SKM-1 (cell line): Measurements from ENCODE around the gene SORBS2.
A peak's percentile ranks its signal among the peaks of the same experiment; 100 is the strongest.

Source experiments
- DNase-seq: peaks from one replicate; lab custom pipeline; 2025; ENCODE audit not compliant: unreplicated experiment; lab: John Stamatoyannopoulos, UW

The SORBS2 gene

GRCh38 chr4:185598846-185599552 lies 213.0 kb downstream of the SORBS2 start:
- no peak for DNase-seq

DNA sequence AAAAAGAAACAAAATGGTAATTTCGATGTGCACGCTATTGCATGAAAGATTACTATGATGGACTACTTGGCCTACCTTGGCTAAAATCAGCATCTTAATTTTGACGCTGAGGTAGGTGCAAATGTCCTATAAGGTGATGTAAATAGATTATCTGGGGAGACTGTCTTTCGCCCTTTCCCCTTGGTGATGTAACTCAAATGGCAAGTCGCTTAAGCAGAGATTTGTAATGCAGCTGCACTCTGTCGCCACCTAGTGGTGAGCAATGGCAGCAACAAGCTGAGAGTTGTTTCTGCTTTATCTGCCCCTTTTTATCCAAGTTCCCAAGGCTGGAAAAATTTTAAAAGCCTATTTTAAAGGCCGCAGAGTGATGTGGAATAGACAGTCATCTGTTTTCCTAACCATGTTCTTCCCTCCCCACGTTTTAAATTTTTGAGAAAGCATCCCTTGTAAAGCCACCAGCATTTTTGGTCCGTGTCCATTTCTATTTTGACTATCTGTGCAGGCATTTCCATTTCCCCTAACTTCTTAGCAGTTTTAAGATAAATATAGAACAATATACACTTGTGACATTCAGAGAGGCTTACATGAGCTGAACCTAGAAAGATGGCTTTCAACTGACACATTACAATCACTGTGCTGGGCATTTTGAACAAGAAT lies 214.3 kb downstream of the SORBS2 start:
- peak; percentile 36 for DNase-seq

DNA sequence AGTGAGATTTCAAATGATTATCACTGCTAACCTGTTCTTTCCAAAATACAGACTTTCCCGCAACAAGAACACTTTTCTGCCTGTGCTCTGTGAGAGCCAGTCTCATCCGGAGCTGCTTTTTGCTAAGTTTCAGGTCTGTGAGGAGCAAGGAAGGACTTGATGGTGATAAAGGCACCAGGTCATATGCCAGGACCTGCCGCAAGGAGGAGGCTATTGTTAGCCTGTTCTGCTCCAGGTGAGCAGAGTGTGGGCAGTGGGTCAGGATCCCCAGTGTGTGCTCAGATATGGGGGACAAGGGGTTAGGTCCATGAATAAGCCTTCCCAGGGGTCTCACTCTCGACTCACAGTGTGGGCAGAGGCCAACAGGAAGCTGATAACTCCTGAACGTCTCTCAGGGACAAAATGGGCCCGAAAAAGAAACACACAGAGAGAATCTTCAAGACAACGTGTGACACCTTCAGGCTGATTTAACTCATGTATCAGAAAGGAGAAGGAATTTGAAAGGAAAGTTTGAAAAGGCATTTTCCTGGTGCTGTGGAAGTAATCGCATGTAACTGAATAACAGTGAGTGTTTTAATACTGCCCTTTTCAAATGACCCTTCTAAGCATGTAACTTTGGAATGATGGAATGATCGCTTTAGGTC lies 219.0 kb downstream of the SORBS2 start:
- DNase-seq: no peak

GRCh38 chr4:185592438-185592837 lies 219.6 kb downstream of the SORBS2 start:
- DNase-seq: no peak

GRCh38 chr4:185591679-185592141 lies 220.3 kb downstream of the SORBS2 start:
- no peak for DNase-seq

- DNase-seq: no peak
Measured at GRCh38 chr4:185590982-185591381, 221.0 kb downstream of the SORBS2 start.

DNA sequence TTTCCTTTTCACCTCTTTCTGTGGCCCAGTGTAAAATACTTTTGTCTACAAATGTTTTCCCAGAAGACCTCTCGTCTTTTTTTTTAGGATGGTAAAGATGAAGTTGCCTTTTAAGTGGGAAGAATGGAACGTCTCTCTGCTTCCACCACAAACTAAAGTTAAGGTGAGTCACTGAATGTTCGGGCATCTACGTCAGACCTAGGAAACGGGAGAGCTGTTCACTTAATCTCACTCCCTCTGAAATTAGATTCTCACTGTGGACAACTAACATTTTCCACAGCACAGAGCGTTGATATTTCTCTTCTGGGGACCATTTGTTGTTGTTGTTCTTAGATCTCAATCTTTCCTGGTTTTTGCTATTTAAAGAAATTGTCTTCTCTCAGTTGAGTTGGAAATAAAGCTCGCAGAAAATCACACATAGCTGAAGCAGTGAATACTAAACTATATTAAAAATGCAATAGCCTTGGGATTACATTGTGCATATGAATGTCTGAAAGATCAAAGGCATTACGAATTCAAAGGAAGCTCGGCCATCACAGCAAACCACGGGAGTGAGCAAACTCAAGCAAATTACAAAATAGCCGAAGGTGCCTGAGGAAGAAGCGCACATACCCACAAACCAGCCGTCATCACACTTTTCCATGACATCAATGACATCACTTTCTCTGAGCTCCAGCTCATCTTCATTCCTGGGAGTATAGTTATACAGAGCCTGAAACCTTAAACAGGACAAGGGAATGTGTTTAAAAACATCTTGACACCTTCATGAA lies 222.7 kb downstream of the SORBS2 start:
- DNase-seq: no peak

- no peak for DNase-seq
Measured at GRCh38 chr4:185587427-185588161, 224.4 kb downstream of the SORBS2 start.

GRCh38 chr4:185587030-185587426 lies 225.0 kb downstream of the SORBS2 start:
- no peak for DNase-seq

DNA sequence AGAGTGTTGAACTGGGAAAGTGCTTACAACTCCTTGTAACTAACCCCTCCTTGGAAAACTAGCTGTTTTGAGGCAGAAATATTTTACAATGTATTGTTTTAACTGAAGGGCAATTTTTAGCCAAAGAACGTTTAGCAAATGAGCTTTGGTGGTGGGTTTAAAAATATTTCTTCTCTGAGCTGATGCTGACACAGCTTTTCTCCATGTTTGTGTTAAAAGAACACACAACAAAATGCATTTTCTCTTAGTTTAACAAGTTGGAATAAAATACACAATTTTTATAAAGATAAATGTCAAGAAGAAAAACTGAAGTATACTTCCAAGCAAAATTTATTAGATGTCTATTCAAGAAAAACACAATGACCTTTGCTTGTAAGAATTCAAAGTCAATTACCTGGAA lies 226.8 kb downstream of the SORBS2 start:
- no peak for DNase-seq

DNA sequence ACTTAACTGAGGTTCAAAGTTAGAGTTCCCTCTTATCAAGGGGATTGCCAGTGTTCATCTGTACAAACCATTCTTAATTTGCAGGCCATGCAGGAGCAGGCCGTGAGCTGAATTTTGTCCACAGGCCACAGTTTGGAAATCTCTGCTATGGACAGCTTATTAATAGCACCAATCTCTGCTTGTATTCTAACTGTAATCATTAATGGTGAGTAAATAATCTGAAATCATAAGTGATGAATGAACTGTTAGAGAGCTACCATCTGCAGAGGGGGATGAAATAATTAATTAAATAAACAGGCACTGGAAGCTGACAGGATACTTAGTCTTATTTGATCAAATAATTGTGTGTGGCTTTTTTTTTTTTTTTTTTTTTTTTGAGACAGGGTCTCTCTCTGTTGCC lies 228.2 kb downstream of the SORBS2 start:
- no peak for DNase-seq

- DNase-seq: no peak
Measured at GRCh38 chr4:185582651-185583400, 229.2 kb downstream of the SORBS2 start.

GRCh38 chr4:185580699-185581098 lies 231.3 kb downstream of the SORBS2 start:
- DNase-seq: no peak

DNA sequence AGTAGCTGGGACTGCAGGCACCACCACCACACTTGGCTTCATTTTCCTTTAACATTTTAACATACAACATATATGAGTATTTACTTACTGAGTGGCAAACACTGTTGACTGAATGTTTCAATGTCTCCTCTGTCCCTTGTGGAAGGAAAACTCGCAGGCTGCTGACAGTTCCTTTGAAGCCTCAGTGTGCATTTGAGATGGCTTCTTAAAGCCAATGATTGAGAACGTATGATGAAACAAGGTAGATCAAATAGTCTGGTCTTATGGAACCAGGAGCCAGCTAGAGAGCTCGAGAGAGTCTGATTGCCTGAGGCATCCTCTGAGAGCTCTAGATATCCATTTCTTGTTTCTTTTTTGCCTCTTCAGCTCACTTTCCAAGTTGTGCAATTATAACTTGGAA lies 233.7 kb downstream of the SORBS2 start:
- no peak for DNase-seq

DNA sequence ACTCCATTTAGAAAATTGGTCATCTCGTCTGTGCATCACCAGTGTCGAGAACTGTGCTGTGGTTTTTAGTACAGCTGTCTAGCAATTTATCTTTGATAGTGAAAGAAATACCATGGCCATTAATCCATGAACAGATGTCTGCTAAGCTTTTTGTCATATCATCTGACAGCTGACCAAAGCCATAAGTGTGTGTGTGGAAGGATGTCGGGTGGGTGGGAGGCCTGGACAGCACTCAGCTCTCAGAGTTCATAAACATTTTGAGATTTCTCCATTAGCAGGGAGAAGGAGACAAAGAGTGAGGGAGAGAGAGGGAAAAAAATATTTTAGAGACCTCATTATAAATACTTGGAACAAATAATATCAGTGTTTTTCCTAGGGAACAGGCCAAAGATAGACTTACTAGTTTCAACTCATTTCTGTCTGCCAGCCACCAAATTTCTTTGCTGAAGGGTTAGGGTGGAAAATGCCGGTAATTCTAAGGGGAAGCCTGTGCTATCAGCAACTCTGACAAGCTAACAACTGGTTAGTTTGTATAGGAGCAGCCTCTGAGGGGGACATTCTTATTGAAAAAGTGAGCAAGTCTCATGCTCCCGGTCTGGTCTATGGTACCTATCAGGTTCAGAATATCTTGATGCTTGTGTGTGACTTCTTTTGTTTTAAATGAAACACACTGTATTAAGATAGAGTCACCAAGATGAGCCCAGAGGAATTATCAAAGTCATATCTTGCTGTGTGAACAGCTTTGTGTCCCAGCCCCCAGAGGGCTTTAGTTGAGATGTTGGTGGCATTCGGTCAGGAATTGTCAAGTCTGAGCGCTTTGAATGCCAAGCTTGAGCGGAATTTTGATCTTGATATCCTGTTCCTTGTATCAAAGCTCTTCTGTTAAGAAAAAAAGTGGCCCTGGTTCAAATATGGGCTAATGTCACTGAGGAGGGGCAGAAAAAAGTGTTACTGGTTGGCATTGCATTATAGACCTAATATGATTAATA lies 234.7 kb downstream of the SORBS2 start:
- DNase-seq: no peak

DNA sequence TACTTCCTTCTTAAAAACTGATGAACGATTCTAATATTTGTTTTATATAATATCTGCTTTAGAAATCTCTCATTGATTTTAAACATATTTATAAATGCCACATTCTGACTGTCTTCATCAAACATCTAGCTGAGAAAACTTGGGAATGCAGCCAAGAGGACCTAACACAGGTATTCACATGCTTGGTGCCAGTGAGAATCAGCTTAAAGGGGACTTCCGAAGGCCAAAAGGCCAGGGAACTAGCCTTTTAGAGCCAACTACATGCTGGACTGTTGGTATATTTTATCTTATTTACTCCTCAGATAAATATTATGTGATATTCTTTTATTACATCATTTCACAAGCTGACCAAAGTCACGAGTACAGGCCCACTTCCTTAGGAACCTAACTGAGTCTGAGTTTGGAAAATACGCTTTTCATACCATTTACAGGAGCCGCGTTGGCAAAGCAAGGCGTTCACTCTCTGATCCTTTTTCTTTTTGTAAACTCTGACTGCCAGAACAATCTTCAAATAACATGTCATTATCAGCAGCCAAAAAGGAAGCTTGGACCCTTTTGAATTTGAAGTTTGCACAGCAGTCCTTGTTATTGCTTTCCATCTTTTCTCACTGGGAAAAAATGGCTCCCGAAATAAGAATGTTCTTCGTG lies 235.6 kb downstream of the SORBS2 start:
- no peak for DNase-seq

- DNase-seq: no peak
Measured at GRCh38 chr4:185573651-185574199, 238.3 kb downstream of the SORBS2 start.

GRCh38 chr4:185570727-185571126 lies 241.3 kb downstream of the SORBS2 start:
- DNase-seq: no peak
